ENCODE results near the gene KRTAP2-3. TPM values are rescaled to one million over a fixed set of nuclear protein-coding genes. Genes with fewer than 3 reads are reported as not detected.
"Not testable (repeated sequence)": the region's sequence is repeated elsewhere in the genome, so short reads cannot be mapped to it uniquely, and the experiment has no call there.

The KRTAP2-3 gene
- total RNA-seq, 1 experiment from 2014 or later = not detected

DNA sequence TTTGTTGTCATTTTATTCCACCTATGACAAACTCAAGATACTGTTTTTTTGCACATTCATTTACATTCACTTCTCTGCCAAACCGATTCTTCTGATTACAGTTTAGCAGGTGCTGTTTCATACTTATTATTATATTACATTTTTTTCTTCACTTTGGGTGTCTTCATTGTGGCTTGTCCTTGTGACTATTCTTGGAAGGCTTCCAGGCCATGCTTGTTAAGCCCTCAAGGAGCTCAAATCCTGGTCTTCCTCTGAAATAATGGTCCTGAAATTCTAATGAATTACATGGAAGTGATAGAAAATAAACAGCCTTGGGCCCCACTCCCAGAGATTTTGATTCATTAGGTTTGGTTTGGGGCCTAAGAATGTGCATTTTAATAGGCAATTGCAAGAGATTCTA is 4.4 kb upstream of the KRTAP2-3 start:
- TF ChIP-seq, protein P1, sequence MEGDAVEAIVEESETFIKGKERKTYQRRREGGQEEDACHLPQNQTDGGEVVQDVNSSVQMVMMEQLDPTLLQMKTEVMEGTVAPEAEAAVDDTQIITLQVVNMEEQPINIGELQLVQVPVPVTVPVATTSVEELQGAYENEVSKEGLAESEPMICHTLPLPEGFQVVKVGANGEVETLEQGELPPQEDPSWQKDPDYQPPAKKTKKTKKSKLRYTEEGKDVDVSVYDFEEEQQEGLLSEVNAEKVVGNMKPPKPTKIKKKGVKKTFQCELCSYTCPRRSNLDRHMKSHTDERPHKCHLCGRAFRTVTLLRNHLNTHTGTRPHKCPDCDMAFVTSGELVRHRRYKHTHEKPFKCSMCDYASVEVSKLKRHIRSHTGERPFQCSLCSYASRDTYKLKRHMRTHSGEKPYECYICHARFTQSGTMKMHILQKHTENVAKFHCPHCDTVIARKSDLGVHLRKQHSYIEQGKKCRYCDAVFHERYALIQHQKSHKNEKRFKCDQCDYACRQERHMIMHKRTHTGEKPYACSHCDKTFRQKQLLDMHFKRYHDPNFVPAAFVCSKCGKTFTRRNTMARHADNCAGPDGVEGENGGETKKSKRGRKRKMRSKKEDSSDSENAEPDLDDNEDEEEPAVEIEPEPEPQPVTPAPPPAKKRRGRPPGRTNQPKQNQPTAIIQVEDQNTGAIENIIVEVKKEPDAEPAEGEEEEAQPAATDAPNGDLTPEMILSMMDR (IDR thresholded peaks at IDR 0.05; ENCODE audit: unreplicated experiment) = no peak
- no peaks in the 10 kb centered on the region for H3K9me3 Mint-ChIP-seq (ENCODE audit: unreplicated experiment)
- peaks cover 26% of the 10 kb centered on the region for H3K4me1 Mint-ChIP-seq (ENCODE audit: insufficient read depth, unreplicated experiment)
- BruUV-seq (replicated peaks) = no TSS peak
- ChIA-PET CTCF (no interaction called here), POLR2A (interaction anchor here (0.6 kb wide), 1 partner anchor 293 kb away, joined by 3 read pairs; no protein-coding TSS in a partner anchor)
- no peak overlapping the region for H3K4me3 Mint-ChIP-seq (ENCODE audit: unreplicated experiment)
- intact Hi-C loops (cut with micrococcal nuclease) = loop anchor here (10.0 kb wide), 1 partner anchor 150 kb away; no protein-coding TSS in a partner anchor
- no peaks in the 10 kb centered on the region for H3K27me3 Mint-ChIP-seq (ENCODE audit: insufficient read depth, unreplicated experiment)
- no peak for DNase-seq (ENCODE audit: unreplicated experiment)
- H3K36me3 Mint-ChIP-seq (ENCODE audit: insufficient read depth, unreplicated experiment) = peaks cover 4% of the 10 kb centered on the region
- no peak overlapping the region for H3K27ac Mint-ChIP-seq (ENCODE audit: low read depth, unreplicated experiment)

DNA sequence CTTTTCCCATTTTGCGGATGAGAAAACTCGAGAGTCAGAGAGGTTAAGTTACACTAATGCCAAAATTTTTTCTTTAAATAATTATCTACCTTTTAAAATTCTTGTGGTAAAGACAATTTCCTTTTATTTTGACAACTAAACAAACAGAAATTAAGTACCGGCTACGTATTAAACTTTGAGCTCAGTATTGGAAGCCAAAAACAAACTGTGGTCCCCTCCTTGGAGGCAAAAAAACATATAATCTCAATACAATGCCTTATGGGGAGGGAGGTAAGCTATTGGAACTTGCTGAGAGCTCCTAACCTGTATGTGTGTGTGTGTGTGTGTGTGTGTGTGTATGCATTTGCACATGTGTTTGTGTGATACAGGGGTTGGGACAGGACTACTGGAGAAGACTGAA is 3.5 kb upstream of the KRTAP2-3 start:
- POLR2A ChIA-PET = interaction anchor here (0.7 kb wide), 1 partner anchor 497 kb away, joined by 5 read pairs; no protein-coding TSS in a partner anchor
- Mint-ChIP-seq H3K9me3 (ENCODE audit: unreplicated experiment) (no peaks in the 10 kb centered on the region), H3K27ac (ENCODE audit: low read depth, unreplicated experiment) (no peak overlapping the region), H3K4me1 (ENCODE audit: insufficient read depth, unreplicated experiment) (peaks cover 33% of the 10 kb centered on the region), H3K36me3 (ENCODE audit: insufficient read depth, unreplicated experiment) (peaks cover 4% of the 10 kb centered on the region), H3K27me3 (ENCODE audit: insufficient read depth, unreplicated experiment) (no peaks in the 10 kb centered on the region), H3K4me3 (ENCODE audit: unreplicated experiment) (no peak overlapping the region)
- CTCF ChIA-PET = no interaction called here
- TF ChIP-seq, protein P1 (IDR thresholded peaks at IDR 0.05; ENCODE audit: unreplicated experiment) = no peak
- no TSS peak for BruUV-seq (replicated peaks)
- no peak for DNase-seq (ENCODE audit: unreplicated experiment)
- intact Hi-C loops (cut with micrococcal nuclease) = loop anchor here (10.0 kb wide), 1 partner anchor 149 kb away; no protein-coding TSS in a partner anchor

DNA sequence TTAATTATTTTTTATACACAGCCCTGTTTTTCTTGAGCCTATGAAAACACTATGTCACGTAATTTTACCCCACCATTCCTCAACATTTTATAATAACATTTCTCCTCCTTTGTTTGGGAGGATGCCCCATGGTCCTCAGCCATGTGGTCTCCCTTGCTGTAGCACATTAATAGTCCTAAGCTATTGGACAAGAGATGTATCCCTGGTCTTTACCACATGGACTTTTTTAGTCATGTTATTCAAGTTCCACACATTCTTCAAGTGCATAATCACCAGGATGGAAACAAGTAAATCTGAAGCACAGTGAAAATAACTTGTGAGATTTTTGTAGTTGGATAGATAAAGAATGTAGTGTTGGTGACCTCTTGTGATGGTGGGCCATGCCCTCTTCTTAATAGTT is 2.0 kb upstream of the KRTAP2-3 start:
- no peak overlapping the region for H3K27ac Mint-ChIP-seq (ENCODE audit: low read depth, unreplicated experiment)
- peaks cover 33% of the 10 kb centered on the region for H3K4me1 Mint-ChIP-seq (ENCODE audit: insufficient read depth, unreplicated experiment)
- DNase-seq (ENCODE audit: unreplicated experiment) = no peak
- H3K9me3 Mint-ChIP-seq (ENCODE audit: unreplicated experiment) = no peaks in the 10 kb centered on the region
- no peaks in the 10 kb centered on the region for H3K27me3 Mint-ChIP-seq (ENCODE audit: insufficient read depth, unreplicated experiment)
- no peak overlapping the region for H3K4me3 Mint-ChIP-seq (ENCODE audit: unreplicated experiment)
- TF ChIP-seq, protein P1 (IDR thresholded peaks at IDR 0.05; ENCODE audit: unreplicated experiment) = no peak
- peaks cover 4% of the 10 kb centered on the region for H3K36me3 Mint-ChIP-seq (ENCODE audit: insufficient read depth, unreplicated experiment)
- intact Hi-C loops (cut with micrococcal nuclease) = loop anchor here (10.0 kb wide), 1 partner anchor 147 kb away; no protein-coding TSS in a partner anchor
- ChIA-PET CTCF (no interaction called here), POLR2A (no interaction called here)
- no TSS peak for BruUV-seq (replicated peaks)

DNA sequence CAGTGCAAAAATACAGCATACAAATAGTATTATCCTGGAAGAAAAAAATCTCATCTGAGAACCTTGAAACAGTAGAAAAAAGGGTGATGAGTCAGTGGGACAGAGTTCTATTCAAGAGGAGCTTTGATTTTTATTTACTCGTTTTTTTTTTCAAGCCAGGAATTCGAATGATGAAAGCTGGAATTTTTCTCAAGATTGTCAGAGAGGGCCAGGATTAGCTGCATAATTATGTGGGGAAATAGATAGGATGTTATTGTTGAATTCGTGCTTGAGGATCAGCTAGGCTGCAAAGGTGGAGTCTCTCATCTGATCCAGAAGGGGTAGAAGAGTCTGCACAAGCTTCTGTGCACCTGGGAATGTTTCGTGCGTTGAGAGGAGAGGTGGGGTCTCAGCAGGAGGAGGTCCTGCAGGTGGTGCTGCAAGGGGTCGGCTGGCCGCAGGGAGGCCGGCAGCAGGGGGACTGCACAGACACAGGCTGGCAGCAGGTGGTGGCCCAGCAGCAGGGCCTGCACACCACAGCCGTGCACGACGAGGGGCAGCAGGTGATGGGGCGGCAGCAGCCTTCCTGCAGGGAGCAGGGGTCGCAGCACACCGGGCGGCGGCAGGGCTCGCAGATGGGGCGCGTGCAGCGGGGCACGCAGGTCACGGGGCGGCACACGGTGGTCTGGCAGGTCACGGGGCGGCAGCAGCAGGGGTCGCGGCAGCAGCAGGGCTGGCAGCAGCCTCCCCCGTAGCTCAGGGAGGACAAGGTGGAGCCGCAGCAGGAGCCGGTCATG is 450 bp downstream of the KRTAP2-3 start:
- Mint-ChIP-seq H3K27ac (ENCODE audit: low read depth, unreplicated experiment) (peak overlapping the region; percentile 21), H3K4me1 (ENCODE audit: insufficient read depth, unreplicated experiment) (peaks cover 25% of the 10 kb centered on the region)
- H3K4me3 Mint-ChIP-seq (ENCODE audit: unreplicated experiment); H3K36me3 Mint-ChIP-seq (ENCODE audit: insufficient read depth, unreplicated experiment); H3K27me3 Mint-ChIP-seq (ENCODE audit: insufficient read depth, unreplicated experiment); BruUV-seq (replicated peaks); H3K9me3 Mint-ChIP-seq (ENCODE audit: unreplicated experiment): not testable (repeated sequence)
- peak; percentile 51 for DNase-seq (ENCODE audit: unreplicated experiment)
- intact Hi-C loops (cut with micrococcal nuclease) = loop anchor here (10.0 kb wide), 1 partner anchor 145 kb away; no protein-coding TSS in a partner anchor
- ChIA-PET POLR2A (interaction anchor here (0.7 to 1.5 kb wide), 3 partner anchors 15 to 484 kb away, joined by 3 to 4 read pairs (median 3); no protein-coding TSS in a partner anchor), CTCF (interaction anchor here (0.6 to 0.8 kb wide), 3 partner anchors 150 to 569 kb away, joined by 3 read pairs; no protein-coding TSS in a partner anchor)
